MM.1S (cell line): Measurements from ENCODE around the gene NIP7.

ENCODE experiments used
- CTCF ChIP-seq: fragments of 300-600 bp; sonication (generic); IDR thresholded peaks from 2 replicates; pipeline ENCODE4 v1.5.1; 2016; ENCODE audit warnings: antibody characterized with exemption, low read length, mixed read lengths
- EZH2 ChIP-seq: fragments of 300-600 bp; sonication (generic); optimal IDR thresholded peaks from 2 replicates; pipeline ENCODE3; 2017; ENCODE audit warnings: low read depth, mild to moderate bottlenecking, antibody characterized with exemption, low read length, mixed read lengths

- TF ChIP-seq CTCF (no peak), EZH2 (no peak)
Observed at GRCh38 chr16:69315486-69316311, 23.9 kb upstream of the NIP7 start.
